Endothelial cell of umbilical vein (primary cell): ENCODE measurements around the gene OCLN.

Experiments used
- CTCF ChIP-seq, 2 donors: IDR thresholded peaks; 1 replicate in 1 of 2; 2 replicates in 1 of 2; pipeline ENCODE4 v1.5.1; 2011; ENCODE audit warnings: low read length in 2 of 2, mild to moderate bottlenecking in 2 of 2, moderate library complexity in 2 of 2, control low read depth in 1 of 2, inconsistent platforms in 1 of 2, low read depth in 1 of 2; ENCODE audit not compliant: insufficient read depth in 1 of 2; ENCODE audit errors: extremely low read depth in 1 of 2
- JUN ChIP-seq: IDR thresholded peaks from 2 replicates; pipeline ENCODE4 v1.6.1; 2011; ENCODE audit warnings: borderline replicate concordance, low read depth; ENCODE audit not compliant: insufficient read length, insufficient read depth
- MAX ChIP-seq: IDR thresholded peaks from 2 replicates; pipeline ENCODE4 v1.6.1; 2011; ENCODE audit not compliant: insufficient read depth, insufficient read length

DNA sequence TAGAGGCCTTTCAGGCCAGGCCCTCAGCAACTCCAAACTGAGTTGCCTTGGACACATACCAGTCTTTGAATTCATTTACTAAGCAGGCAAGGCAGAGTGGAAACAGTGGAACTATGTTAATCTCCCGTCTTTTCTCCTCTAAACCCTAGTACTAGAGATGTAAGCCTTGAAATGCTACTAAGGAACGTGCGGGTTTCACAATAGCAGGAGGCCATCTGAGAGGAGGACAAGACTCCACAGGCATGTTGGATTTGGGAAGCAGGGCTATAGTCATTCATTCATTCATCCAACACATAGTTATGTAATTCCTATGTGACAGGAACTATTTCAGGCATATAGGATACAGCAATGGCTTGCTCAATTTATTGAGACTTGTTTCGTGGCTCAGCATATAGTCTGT lies 3.3 kb upstream of the OCLN start:
- TF ChIP-seq CTCF (IDR thresholded peaks at IDR 0.05; ENCODE audit: extremely low read depth in 1 of 2, insufficient read depth in 1 of 2, low read depth in 1 of 2, low read length in 2 of 2) (no peak), JUN (no peak), MAX (no peak)
